RPMI8226 (cell line): ENCODE data around the gene MSI2.
A peak's percentile ranks its signal among the peaks of the same experiment; 100 is the strongest.
"Not testable (repeated sequence)": the region's sequence is repeated elsewhere in the genome, so short reads cannot be mapped to it uniquely, and the experiment has no call there.

ENCODE experiments used
- DNase-seq: peaks from one replicate; pipeline ENCODE4 v3.0.0-alpha.2; 2015

MSI2 gene

GRCh38 chr17:57609125-57609877 is 353.0 kb downstream of the MSI2 start:
- no peak for DNase-seq

GRCh38 chr17:57609878-57610270 is 353.6 kb downstream of the MSI2 start:
- DNase-seq, result no peak

- DNase-seq, result no peak
Measured at GRCh38 chr17:57612202-57613071, 356.1 kb downstream of the MSI2 start.

GRCh38 chr17:57614742-57615141 is 358.4 kb downstream of the MSI2 start:
- no peak for DNase-seq

GRCh38 chr17:57615836-57616757 is 359.8 kb downstream of the MSI2 start:
- no peak for DNase-seq

- DNase-seq, result no peak
Measured at GRCh38 chr17:57617218-57617617, 360.9 kb downstream of the MSI2 start.

- no peak for DNase-seq
Measured at GRCh38 chr17:57619061-57619937, 363.0 kb downstream of the MSI2 start.

- DNase-seq, result no peak
Measured at GRCh38 chr17:57620576-57620975, 364.3 kb downstream of the MSI2 start.

- not testable (repeated sequence) for DNase-seq
Measured at GRCh38 chr17:57621791-57622190, 365.5 kb downstream of the MSI2 start.

GRCh38 chr17:57622306-57622682 is 366.0 kb downstream of the MSI2 start:
- no peak for DNase-seq

GRCh38 chr17:57622683-57623433 is 366.5 kb downstream of the MSI2 start:
- DNase-seq, result no peak

GRCh38 chr17:57623620-57624019 is 367.3 kb downstream of the MSI2 start:
- DNase-seq, result no peak

GRCh38 chr17:57624386-57624785 is 368.1 kb downstream of the MSI2 start:
- no peak for DNase-seq

- DNase-seq, result no peak
Measured at GRCh38 chr17:57625511-57625910, 369.2 kb downstream of the MSI2 start.

- DNase-seq, result no peak
Measured at GRCh38 chr17:57625957-57626356, 369.6 kb downstream of the MSI2 start.

- DNase-seq, result no peak
Measured at GRCh38 chr17:57626520-57627210, 370.3 kb downstream of the MSI2 start.

GRCh38 chr17:57627591-57627990 is 371.3 kb downstream of the MSI2 start:
- no peak for DNase-seq

- DNase-seq, result no peak
Measured at GRCh38 chr17:57628421-57628820, 372.1 kb downstream of the MSI2 start.

GRCh38 chr17:57629470-57629869 is 373.1 kb downstream of the MSI2 start:
- peak; percentile 87 for DNase-seq

GRCh38 chr17:57629886-57630285 is 373.6 kb downstream of the MSI2 start:
- no peak for DNase-seq

GRCh38 chr17:57630736-57631135 is 374.4 kb downstream of the MSI2 start:
- DNase-seq, result no peak
